ENCODE results near the gene CAMTA1.
"Not testable (repeated sequence)": the region's sequence is repeated elsewhere in the genome, so short reads cannot be mapped to it uniquely, and the experiment has no call there.

The CAMTA1 gene

DNA sequence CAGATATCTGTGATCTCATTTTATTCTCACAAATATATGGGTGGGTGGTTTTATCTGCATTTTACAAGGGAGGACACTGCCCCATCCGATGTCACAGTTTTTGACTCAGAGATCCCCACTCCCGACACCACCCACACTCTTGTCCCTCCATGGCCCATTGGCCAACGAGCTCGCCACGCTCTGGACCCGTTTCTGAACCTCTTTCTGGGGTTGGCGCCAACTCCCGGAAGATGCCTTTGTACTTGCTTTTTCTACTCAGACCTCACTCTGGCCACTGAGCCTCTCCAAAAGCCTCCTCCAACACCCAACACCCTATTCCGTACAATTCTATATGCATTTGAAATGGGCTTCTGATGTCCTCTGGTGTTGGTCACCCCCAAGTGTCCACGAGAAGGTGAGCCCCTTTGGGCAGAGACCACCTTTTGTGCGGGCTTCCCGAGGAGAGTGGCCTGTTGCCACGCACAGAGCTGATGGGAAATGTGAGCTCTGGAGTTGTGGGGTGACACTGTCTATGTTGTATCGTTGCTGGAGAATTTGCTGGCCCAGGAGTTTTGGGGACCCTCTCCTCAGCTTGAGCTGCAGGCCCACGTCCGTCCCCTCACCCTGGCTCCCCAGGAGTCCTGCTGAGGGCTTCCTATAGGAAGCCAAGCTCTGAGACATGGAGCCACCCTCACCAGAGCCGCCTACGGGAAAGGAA is 618.9 kb downstream of the CAMTA1 start:
- DNase-seq: no peak

DNA sequence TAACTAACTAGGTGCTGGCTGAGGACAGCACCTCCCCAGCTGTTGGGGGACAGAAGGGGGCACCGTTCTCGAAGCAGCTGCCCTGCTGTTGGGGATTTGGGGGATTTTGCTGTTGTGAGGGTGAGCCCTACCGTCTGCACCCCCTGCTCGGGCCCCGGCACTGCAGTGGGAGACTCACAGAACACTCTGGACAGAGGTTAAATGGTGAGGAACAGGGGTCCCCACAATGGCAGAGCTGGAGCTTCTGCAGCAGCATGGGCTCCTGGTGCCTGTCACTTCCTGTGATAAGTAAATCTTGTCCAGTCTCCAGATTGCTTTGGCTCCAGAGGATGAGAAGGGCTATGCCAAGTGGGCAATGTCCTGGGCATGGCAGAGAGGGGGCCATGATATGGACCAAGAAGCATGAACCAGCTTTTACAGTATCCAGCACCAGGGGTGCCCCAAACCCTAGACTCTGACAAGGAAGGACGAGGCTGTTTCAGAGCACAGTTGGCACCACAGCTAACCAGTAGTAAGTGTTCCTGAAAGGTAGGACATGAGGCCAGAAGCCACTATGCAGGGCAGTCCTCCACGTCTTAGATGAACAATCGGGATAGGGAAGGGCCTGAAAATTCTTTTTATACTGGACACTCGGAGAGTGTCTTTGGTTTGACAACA is 620.7 kb downstream of the CAMTA1 start:
- no peak for DNase-seq

DNA sequence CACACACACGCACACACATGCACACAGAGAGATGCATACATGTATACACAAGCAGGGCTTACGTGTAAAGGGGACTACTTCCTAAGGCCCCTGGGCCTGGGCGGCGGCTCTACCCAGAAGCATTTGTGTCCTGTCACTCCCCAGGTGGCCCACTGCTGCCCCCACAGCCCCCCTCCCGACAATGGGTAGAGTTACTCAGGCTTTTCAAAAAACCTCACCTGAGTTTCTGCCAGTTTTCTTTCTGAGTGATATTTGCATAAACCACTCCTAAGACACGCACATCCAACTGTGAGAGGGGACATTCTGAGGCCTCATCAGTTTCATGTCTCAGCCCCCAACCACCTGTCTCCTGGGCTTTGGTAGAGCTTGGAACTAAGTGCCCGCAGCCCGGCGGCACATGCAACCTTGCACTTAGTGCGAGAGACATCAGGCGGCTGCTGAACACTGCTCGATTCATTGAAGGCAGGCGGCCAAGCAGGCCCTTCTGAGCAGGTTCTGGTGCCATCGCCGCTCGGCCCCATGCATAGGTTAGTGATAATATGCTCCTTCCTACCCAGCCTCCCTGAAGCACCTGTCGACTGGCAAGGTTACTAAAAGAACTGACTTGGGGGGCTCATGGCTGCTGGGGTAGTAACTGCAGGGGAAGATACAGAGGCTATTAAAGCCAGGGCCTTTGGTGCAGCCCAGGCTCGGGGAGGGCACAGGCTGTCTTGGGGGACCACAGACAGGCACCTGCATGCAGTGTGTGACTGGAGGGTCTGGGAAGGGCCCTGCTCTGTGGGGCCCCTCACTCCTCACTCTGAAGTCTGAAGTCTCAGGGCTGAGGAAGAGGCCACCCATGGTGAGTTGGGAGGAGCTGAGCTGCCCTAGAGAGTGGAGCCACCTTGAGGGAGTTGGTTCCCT is 621.6 kb downstream of the CAMTA1 start:
- no peak for DNase-seq

GRCh38 chr1:7407544-7407895 is 622.3 kb downstream of the CAMTA1 start:
- no peak for DNase-seq

- peak; percentile 9 for DNase-seq
Observed at GRCh38 chr1:7407980-7408770, 622.9 kb downstream of the CAMTA1 start.

GRCh38 chr1:7408771-7409150 is 623.5 kb downstream of the CAMTA1 start:
- DNase-seq: no peak

DNA sequence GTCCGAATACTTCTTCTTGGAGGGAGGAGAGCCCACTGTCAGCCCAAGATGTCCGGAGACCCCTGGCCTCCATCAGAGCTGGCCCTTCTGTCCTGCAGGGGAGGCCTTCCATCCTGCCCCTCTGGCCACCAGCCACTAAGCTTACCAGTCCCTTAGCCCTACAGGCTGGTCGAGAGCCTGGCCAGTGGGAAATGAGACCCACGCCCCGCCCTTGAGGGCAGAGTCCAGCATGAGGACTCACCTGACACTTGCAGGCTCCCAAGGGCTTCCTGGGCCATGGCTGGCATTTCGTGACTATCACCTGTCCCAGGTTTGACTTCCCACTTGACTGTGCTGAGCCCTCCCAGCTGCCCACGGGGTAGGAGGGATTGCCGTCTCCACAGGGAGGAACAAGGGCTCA is 624.0 kb downstream of the CAMTA1 start:
- DNase-seq: peak; percentile 2

GRCh38 chr1:7410156-7410555 is 624.9 kb downstream of the CAMTA1 start:
- DNase-seq: no peak

DNA sequence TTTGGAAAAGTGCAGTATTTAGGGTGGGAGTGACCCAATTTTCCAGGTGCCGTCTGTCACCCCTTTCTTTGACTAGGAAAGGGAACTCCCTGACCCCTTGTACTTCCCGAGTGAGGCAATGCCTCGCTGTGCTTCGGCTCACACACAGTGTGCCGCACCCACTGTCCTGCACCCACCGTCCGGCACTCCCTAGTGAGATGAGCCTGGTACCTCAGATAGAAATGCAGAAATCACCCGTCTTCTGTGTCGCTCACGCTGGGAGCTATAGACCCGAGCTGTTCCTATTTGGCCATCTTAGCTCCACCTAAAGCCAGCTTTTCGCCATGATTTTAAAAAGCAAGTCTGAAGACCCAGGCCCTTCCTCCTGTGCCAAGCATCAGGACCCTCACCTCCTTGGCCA is 632.4 kb downstream of the CAMTA1 start:
- DNase-seq: not testable (repeated sequence)

GRCh38 chr1:7418442-7419080 is 633.3 kb downstream of the CAMTA1 start:
- DNase-seq: peak; percentile 2

DNA sequence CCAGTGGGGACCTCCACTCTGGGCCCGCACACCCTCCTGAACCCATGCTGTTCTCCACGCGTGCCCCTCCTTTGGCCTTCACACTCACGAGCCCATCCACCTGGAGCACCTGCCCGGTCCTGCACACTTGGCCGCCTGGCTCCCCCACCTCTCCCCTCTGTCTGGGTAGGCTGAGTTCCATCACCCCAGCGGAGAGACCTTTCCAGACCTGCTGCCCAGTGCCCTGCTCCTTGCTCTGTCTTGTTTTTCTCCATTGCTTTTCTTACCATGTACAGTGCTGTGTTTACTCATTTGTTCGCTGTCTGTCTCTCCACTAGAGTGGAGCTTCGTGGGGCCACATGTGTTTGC is 634.8 kb downstream of the CAMTA1 start:
- DNase-seq: no peak

- DNase-seq: peak; percentile 31
Observed at GRCh38 chr1:7420470-7421100, 635.3 kb downstream of the CAMTA1 start.

DNA sequence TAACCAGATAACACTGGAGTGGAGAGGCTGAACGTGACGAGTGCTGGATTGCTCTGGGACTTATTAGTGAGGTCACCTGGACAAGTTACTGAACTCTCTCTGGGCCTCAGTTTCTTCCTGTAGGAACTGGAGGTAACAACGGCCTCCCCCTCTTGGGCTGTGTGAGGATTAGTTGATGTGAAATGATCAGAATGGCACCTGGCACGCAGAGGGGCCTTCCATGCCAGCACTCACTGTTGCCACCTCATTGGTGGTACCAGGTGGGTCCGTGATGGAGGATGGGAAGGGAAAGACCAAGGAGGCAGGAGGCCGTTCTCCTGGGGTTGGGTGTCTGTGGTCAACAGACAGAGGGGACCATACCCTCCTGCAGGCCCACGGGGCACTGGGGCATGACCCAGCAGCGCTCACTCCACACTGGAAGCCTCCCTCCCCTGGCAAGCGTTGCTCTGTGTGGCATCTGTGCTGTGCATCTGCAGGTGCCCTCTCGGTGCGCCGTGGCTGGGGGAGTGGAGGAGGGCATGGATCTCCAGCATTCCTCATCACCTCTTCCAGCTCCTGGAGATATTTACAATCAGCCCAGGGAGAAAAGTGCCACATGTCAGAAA is 636.3 kb downstream of the CAMTA1 start:
- peak; percentile 8 for DNase-seq

DNA sequence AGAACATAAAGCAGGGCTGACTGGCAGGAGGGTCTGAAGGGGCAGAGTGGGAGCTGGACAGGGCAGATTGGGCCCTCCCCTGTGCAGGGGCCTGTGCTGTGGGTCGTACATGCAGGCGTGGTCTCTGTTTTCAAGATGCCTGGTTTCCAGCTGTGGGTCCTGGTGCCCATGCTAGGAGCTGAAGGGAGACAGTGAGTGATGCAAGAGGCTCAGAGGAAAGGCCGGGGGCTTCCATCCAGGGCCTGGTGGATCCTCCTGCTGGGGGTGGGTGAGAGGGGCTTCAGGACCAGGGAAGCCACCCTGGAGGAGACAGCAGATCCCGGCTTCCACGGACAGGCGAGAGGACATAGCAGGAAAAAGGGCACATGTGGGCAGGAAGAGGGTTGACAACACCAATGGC is 636.8 kb downstream of the CAMTA1 start:
- DNase-seq: no peak

GRCh38 chr1:7422561-7422960 is 637.3 kb downstream of the CAMTA1 start:
- no peak for DNase-seq

DNA sequence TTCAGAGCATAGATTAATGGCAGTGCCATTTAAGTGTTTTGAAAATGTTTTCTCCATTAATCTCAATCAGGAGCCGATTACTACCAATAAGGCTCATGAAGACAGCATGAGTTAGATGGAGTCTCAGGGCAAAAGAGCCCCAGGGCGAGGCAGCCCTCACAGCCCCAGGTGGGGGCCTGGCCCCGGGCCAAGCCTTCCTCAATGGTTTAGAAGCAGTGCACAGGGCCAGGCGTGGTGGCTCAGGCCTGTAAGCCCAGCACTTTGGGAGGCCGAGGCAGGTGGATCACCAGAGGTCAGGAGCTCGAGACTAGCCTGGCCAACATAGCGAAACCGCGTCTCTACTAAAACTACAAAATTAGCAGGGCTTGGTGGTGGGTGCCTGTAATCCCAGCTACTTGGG is 637.7 kb downstream of the CAMTA1 start:
- no peak for DNase-seq

GRCh38 chr1:7424352-7424890 is 639.2 kb downstream of the CAMTA1 start:
- no peak for DNase-seq

DNA sequence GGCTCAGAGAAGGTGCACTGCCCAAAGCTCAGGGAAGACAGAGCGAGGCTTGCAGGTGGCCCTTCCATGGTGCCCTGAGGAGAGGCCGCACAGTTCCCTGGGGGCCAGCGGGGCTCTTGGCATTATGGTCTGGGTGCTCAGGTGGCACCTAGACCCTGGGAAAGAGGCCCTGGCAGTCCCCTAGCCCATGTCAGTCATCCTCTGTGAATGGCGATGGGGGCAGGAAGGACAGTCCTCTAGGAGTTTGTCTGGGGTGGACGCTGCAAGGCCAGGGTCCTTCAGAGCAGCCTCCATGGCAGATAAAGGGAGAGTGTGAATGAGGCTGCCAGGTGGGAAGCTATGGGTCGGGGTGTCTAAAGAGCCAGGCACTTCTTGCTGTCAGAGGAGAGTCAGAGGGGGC is 640.0 kb downstream of the CAMTA1 start:
- no peak for DNase-seq

GRCh38 chr1:7425771-7426170 is 640.5 kb downstream of the CAMTA1 start:
- DNase-seq: no peak

DNA sequence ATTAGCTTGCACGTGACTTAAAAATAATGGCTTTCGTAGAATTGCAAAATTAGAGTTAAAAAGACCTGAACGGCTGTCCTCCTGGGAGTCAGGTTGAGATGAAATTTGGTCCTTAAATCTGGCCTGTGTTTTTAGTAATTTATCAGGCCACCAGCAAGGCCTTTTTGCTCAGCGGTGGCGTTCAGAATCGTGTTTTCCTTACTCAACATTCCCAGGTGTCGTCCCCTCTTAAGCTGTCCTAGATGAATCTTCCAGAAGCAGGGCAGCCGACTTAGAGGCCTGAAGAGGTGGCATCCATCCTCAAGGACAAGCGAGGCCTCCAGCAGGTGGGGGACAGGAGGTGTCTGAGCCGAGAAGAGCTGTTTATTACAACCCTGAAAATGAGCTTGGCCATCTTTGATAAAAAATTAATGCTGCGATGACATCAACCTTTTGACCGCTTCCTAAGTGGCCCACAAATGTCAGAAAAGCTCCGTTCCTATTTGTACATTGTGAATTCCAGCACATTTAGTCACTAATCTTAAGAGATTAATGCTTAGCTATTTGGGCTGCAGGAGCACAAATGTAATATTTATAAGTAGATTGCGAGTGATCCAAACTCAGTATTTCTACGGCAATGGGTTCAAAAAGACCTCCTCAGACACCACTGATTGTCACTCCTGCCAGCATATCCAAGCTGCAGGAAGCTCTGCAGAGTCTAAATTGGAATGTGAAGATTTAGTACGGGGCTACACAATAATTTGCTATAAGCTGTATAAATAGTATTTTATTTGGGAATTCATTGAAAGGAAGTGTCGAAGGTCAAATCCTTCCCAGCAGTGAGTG is 641.7 kb downstream of the CAMTA1 start:
- no peak for DNase-seq
